SK-N-SH treated with all-trans-retinoic acid at 6 μM for 48 hours (cell line): ENCODE results near the gene GSN.
A peak's percentile ranks its signal among the peaks of the same experiment; 100 is the strongest.

Source experiments
- ATAC-seq: fragments of 200-7000 bp; cut with Tn5 transposase; 3 replicates; pipeline ENCODE4 v1.9.1; 2020; ENCODE audit warnings: mild to moderate bottlenecking, moderate library complexity
- ARNTL ChIP-seq: fragments of 450-650 bp; formaldehyde crosslinking; IDR thresholded peaks from 2 replicates; pipeline ENCODE4 v1.5.0; 2020; ENCODE audit warnings: low read depth, mild to moderate bottlenecking, moderate library complexity, borderline replicate concordance
- BACH2 ChIP-seq: fragments of 250-450 bp; sonication (Bioruptor Pico); IDR thresholded peaks from 2 replicates; pipeline ENCODE4 v1.9.0; 2021; ENCODE audit warnings: mild to moderate bottlenecking, borderline replicate concordance
- CSDC2 ChIP-seq: fragments of 250-450 bp; sonication (Bioruptor Pico); IDR thresholded peaks from 2 replicates; pipeline ENCODE4 v1.5.0; 2020; ENCODE audit warnings: mild to moderate bottlenecking, moderate library complexity
- ESRRG ChIP-seq: fragments of 250-450 bp; sonication (Bioruptor Pico); IDR thresholded peaks from 2 replicates; pipeline ENCODE4 v1.6.1; 2021; ENCODE audit warnings: mild to moderate bottlenecking
- ISL1 ChIP-seq: fragments of 250-450 bp; sonication (Bioruptor Pico); IDR thresholded peaks from 2 replicates; pipeline ENCODE4 v2.1.2; 2022; ENCODE audit warnings: mild to moderate bottlenecking, moderate library complexity
- OSR1 ChIP-seq: fragments of 250-450 bp; sonication (Bioruptor Pico); IDR thresholded peaks from 2 replicates; pipeline ENCODE4 v1.8.0; 2022; ENCODE audit warnings: moderate library complexity, mild to moderate bottlenecking, inconsistent platforms
- POU6F1 ChIP-seq: fragments of 250-450 bp; sonication (Bioruptor Pico); IDR thresholded peaks from 2 replicates; pipeline ENCODE4 v1.8.0; 2021; ENCODE audit warnings: low read depth, mild to moderate bottlenecking, moderate library complexity, borderline replicate concordance
- PPARA ChIP-seq: fragments of 250-450 bp; sonication (Bioruptor Pico); IDR thresholded peaks from 2 replicates; pipeline ENCODE4 v1.5.0; 2020; ENCODE audit warnings: mild to moderate bottlenecking, borderline replicate concordance
- RARB ChIP-seq: fragments of 250-450 bp; sonication (Bioruptor Pico); IDR thresholded peaks from 2 replicates; pipeline ENCODE4 v1.8.0; 2021; ENCODE audit warnings: mild to moderate bottlenecking, moderate library complexity
- TCF4 ChIP-seq: fragments of 250-450 bp; sonication (Bioruptor Pico); IDR thresholded peaks from 2 replicates; pipeline ENCODE4 v1.8.0; 2021; ENCODE audit warnings: mild to moderate bottlenecking, moderate library complexity, borderline replicate concordance
- TOX ChIP-seq: fragments of 250-450 bp; sonication (Bioruptor Pico); IDR thresholded peaks from 2 replicates; pipeline ENCODE4 v1.8.0; 2021; ENCODE audit warnings: mild to moderate bottlenecking, moderate library complexity, borderline replicate concordance
- ZC3H10 ChIP-seq: fragments of 250-450 bp; sonication (Bioruptor Pico); IDR thresholded peaks from 2 replicates; pipeline ENCODE4 v1.5.1; 2021; ENCODE audit warnings: mild to moderate bottlenecking, moderate library complexity
- ZFP3 ChIP-seq: fragments of 250-450 bp; sonication (Bioruptor Pico); IDR thresholded peaks from 2 replicates; pipeline ENCODE4 v1.5.0; 2020; ENCODE audit warnings: mild to moderate bottlenecking, moderate library complexity
- ZFP30 ChIP-seq: fragments of 450-650 bp; formaldehyde crosslinking; IDR thresholded peaks from 2 replicates; pipeline ENCODE4 v1.5.0; 2022; ENCODE audit warnings: mild to moderate bottlenecking, moderate library complexity
- ZNF565 ChIP-seq: fragments of 450-650 bp; formaldehyde crosslinking; conservative IDR thresholded peaks from 2 replicates; pipeline ENCODE4 v1.5.0; 2020; ENCODE audit warnings: low read depth, mild to moderate bottlenecking, moderate library complexity
- ZNF70 ChIP-seq: fragments of 450-650 bp; formaldehyde crosslinking; IDR thresholded peaks from 2 replicates; pipeline ENCODE4 v1.5.0; 2020; ENCODE audit warnings: mild to moderate bottlenecking, moderate library complexity
- ZNF8 ChIP-seq: fragments of 450-650 bp; formaldehyde crosslinking; IDR thresholded peaks from 2 replicates; pipeline ENCODE4 v1.5.0; 2020; ENCODE audit warnings: mild to moderate bottlenecking, moderate library complexity
- TF ChIP-seq, protein P1 (sequence below): fragments of 250-450 bp; sonication (Bioruptor Pico); IDR thresholded peaks from 2 replicates; pipeline ENCODE4 v1.8.0; 2020; ENCODE audit warnings: mild to moderate bottlenecking, moderate library complexity, borderline replicate concordance
- TF ChIP-seq, protein P2 (sequence below): fragments of 250-450 bp; sonication (Bioruptor Pico); IDR thresholded peaks from 2 replicates; pipeline ENCODE4 v1.5.0; 2020; ENCODE audit warnings: mild to moderate bottlenecking, moderate library complexity
- TF ChIP-seq, protein P3 (sequence below): fragments of 250-450 bp; sonication (Bioruptor Pico); IDR thresholded peaks from 2 replicates; pipeline ENCODE4 v1.5.1; 2021; ENCODE audit warnings: mild to moderate bottlenecking, moderate library complexity

Gene GSN

DNA sequence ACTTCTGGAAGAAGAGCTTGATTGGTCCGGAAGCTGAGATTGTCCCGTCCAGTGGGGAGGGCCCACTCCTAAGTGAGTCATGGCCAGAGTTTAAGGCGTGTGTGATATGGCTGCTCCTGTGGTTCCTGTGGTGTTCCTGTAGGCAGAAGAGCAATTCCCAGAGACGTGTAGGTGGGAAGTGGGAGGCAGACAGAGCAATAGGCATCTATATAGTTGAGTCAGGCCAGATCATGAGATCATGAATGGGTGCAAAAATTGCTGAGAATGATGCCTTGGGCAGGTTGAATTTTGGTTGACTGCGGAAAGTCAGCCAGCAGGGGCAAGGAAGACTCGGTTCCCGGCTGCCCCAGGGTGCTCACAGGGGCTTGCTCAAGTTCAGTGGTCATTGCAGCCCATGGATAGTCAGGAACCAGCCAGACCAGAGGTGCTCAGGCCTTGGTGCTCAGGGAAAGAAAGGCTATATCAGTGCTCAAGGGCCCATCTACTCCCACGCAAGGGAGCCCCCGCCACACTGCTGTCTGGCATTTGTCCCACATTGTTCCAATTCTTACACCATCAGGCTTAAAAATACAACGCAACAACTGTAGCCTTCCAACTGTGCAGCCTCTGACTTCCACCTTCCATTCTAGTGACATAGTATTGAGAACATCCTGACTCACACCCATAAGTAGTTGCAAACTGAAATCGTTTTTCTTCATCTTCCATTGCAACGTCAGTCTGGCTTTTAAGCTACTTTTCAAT, 21.0 kb upstream of the GSN start:
- no peak for TF ChIP-seq RARB (CRISPR knock-in tag)
- no peak for TF ChIP-seq BACH2 (CRISPR knock-in tag)
- no peak for TF ChIP-seq ZC3H10 (CRISPR knock-in tag)
- TF ChIP-seq ZNF70 (CRISPR knock-in tag), result no peak
- TF ChIP-seq POU6F1, result no peak
- TF ChIP-seq ZFP30 (CRISPR knock-in tag), result no peak
- TF ChIP-seq TOX (CRISPR knock-in tag), result no peak
- no peak for TF ChIP-seq ARNTL (CRISPR knock-in tag)
- TF ChIP-seq ZNF8, result no peak
- TF ChIP-seq ZNF565, result no peak
- TF ChIP-seq ESRRG (CRISPR knock-in tag), result no peak
- TF ChIP-seq ISL1 (CRISPR knock-in tag), result no peak
- no peak for TF ChIP-seq TCF4
- TF ChIP-seq, protein P1, sequence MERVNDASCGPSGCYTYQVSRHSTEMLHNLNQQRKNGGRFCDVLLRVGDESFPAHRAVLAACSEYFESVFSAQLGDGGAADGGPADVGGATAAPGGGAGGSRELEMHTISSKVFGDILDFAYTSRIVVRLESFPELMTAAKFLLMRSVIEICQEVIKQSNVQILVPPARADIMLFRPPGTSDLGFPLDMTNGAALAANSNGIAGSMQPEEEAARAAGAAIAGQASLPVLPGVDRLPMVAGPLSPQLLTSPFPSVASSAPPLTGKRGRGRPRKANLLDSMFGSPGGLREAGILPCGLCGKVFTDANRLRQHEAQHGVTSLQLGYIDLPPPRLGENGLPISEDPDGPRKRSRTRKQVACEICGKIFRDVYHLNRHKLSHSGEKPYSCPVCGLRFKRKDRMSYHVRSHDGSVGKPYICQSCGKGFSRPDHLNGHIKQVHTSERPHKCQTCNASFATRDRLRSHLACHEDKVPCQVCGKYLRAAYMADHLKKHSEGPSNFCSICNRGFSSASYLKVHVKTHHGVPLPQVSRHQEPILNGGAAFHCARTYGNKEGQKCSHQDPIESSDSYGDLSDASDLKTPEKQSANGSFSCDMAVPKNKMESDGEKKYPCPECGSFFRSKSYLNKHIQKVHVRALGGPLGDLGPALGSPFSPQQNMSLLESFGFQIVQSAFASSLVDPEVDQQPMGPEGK (CRISPR knock-in tag), result no peak
- TF ChIP-seq, protein P2, sequence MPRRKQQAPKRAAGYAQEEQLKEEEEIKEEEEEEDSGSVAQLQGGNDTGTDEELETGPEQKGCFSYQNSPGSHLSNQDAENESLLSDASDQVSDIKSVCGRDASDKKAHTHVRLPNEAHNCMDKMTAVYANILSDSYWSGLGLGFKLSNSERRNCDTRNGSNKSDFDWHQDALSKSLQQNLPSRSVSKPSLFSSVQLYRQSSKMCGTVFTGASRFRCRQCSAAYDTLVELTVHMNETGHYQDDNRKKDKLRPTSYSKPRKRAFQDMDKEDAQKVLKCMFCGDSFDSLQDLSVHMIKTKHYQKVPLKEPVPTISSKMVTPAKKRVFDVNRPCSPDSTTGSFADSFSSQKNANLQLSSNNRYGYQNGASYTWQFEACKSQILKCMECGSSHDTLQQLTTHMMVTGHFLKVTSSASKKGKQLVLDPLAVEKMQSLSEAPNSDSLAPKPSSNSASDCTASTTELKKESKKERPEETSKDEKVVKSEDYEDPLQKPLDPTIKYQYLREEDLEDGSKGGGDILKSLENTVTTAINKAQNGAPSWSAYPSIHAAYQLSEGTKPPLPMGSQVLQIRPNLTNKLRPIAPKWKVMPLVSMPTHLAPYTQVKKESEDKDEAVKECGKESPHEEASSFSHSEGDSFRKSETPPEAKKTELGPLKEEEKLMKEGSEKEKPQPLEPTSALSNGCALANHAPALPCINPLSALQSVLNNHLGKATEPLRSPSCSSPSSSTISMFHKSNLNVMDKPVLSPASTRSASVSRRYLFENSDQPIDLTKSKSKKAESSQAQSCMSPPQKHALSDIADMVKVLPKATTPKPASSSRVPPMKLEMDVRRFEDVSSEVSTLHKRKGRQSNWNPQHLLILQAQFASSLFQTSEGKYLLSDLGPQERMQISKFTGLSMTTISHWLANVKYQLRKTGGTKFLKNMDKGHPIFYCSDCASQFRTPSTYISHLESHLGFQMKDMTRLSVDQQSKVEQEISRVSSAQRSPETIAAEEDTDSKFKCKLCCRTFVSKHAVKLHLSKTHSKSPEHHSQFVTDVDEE (CRISPR knock-in tag), result no peak
- no peak for TF ChIP-seq ZFP3 (CRISPR knock-in tag)

DNA sequence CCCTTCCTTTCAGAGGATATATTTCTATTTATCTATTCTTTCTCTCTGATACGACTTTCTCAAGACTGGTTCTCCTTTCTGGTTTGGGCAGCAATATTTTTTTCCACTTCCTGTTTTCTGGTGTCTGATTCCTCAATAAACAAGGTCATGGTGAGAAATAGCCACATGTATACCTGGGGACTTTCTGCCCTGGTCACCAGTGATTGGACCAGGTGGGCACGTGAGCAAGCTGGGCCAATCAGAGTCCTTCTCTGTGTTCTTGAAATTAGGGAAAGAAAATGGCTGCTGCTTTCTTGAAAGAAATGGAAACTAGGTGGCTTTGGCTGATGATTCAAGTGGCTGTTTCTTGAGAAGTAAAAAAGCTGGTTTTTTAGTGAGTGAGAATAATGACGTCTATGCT, 18.4 kb upstream of the GSN start:
- TF ChIP-seq POU6F1 (no peak), OSR1 (no peak), ZNF565 (no peak), ESRRG (CRISPR knock-in tag) (no peak), CSDC2 (no peak), ZNF70 (CRISPR knock-in tag) (no peak), TOX (CRISPR knock-in tag) (no peak)
- TF ChIP-seq, all 23 proteins: peak for 0
- ATAC-seq, result no peak

More for the DNA sequence above, 21.0 kb upstream of the GSN start:
- ATAC-seq, result peak; percentile 54; the same call in 2 of the 3 replicates

GRCh38 chr9:121252104-121252851, 15.7 kb upstream of the GSN start:
- TF ChIP-seq ZFP3 (CRISPR knock-in tag), result no peak
- TF ChIP-seq PPARA (CRISPR knock-in tag), result no peak
- TF ChIP-seq CSDC2, result no peak
- no peak for TF ChIP-seq TOX (CRISPR knock-in tag)
- no peak for ATAC-seq

GRCh38 chr9:121253162-121253561, 14.8 kb upstream of the GSN start:
- ATAC-seq, result no peak
- TF ChIP-seq TCF4 (no peak), ISL1 (CRISPR knock-in tag) (no peak), ESRRG (CRISPR knock-in tag) (no peak), RARB (CRISPR knock-in tag) (no peak), ZC3H10 (CRISPR knock-in tag) (no peak), BACH2 (CRISPR knock-in tag) (no peak)
- TF ChIP-seq, protein P3, sequence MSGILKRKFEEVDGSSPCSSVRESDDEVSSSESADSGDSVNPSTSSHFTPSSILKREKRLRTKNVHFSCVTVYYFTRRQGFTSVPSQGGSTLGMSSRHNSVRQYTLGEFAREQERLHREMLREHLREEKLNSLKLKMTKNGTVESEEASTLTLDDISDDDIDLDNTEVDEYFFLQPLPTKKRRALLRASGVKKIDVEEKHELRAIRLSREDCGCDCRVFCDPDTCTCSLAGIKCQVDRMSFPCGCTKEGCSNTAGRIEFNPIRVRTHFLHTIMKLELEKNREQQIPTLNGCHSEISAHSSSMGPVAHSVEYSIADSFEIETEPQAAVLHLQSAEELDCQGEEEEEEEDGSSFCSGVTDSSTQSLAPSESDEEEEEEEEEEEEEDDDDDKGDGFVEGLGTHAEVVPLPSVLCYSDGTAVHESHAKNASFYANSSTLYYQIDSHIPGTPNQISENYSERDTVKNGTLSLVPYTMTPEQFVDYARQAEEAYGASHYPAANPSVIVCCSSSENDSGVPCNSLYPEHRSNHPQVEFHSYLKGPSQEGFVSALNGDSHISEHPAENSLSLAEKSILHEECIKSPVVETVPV (CRISPR knock-in tag), result no peak
- TF ChIP-seq, protein P1 (CRISPR knock-in tag), result no peak
